ENCODE data around the gene ATP6V1C2.
A peak's percentile ranks its signal among the peaks of the same experiment; 100 is the strongest.

ATP6V1C2 gene

GRCh38 chr2:10752236-10752635 lies 30.8 kb downstream of the ATP6V1C2 start:
- Mint-ChIP-seq H3K27me3 (no peaks in the 10 kb centered on the region), H3K4me1 (peaks cover 7 to 14% of the 10 kb centered on the region in 2 donors), H3K27ac (peak overlapping the region; percentile 9), H3K36me3 (peaks cover under 1 to 6% of the 10 kb centered on the region in 2 donors), H3K9me3 (no peaks in the 10 kb centered on the region), H3K4me3 (no peak overlapping the region)
- DNase-seq (no peak), ATAC-seq (replicated peaks) (no peak)

- Mint-ChIP-seq H3K27ac (no peak overlapping the region), H3K4me3 (no peak overlapping the region), H3K36me3 (peaks cover 0 to 4% of the 10 kb centered on the region in 2 donors), H3K9me3 (no peaks in the 10 kb centered on the region), H3K27me3 (no peaks in the 10 kb centered on the region), H3K4me1 (peaks cover 5 to 6% of the 10 kb centered on the region in 2 donors)
- ATAC-seq (replicated peaks): no peak
- DNase-seq: no peak
Observed at GRCh38 chr2:10753156-10753555, 31.7 kb downstream of the ATP6V1C2 start.

GRCh38 chr2:10753876-10754275 lies 32.4 kb downstream of the ATP6V1C2 start:
- Mint-ChIP-seq H3K9me3 (no peaks in the 10 kb centered on the region), H3K27me3 (no peaks in the 10 kb centered on the region), H3K27ac (no peak overlapping the region), H3K4me3 (no peak overlapping the region), H3K4me1 (peaks cover 5 to 6% of the 10 kb centered on the region in 2 donors), H3K36me3 (peaks cover 0 to 4% of the 10 kb centered on the region in 2 donors)
- ATAC-seq (replicated peaks): no peak
- DNase-seq: no peak

- H3K36me3 Mint-ChIP-seq: peaks cover 0 to 4% of the 10 kb centered on the region in 2 donors
- no peak overlapping the region for H3K4me3 Mint-ChIP-seq
- H3K27ac Mint-ChIP-seq: no peak overlapping the region
- ATAC-seq (replicated peaks): no peak
- H3K4me1 Mint-ChIP-seq: peaks cover 3% of the 10 kb centered on the region in 2 donors
- H3K9me3 Mint-ChIP-seq: no peaks in the 10 kb centered on the region
- no peaks in the 10 kb centered on the region for H3K27me3 Mint-ChIP-seq
- DNase-seq: no peak
Observed at GRCh38 chr2:10755621-10756020, 34.2 kb downstream of the ATP6V1C2 start.

GRCh38 chr2:10757814-10758286 lies 36.4 kb downstream of the ATP6V1C2 start:
- ATAC-seq (replicated peaks): no peak
- Mint-ChIP-seq H3K27me3 (no peaks in the 10 kb centered on the region), H3K9me3 (no peaks in the 10 kb centered on the region), H3K27ac (no peak overlapping the region), H3K36me3 (peaks cover 0 to 4% of the 10 kb centered on the region in 2 donors), H3K4me3 (no peak overlapping the region), H3K4me1 (peaks cover 0 to under 1% of the 10 kb centered on the region in 2 donors)
- no peak for DNase-seq

GRCh38 chr2:10759151-10759714 lies 37.8 kb downstream of the ATP6V1C2 start:
- no peak for DNase-seq
- peaks cover 0 to 5% of the 10 kb centered on the region in 2 donors for H3K27me3 Mint-ChIP-seq
- H3K9me3 Mint-ChIP-seq: no peaks in the 10 kb centered on the region
- ATAC-seq (replicated peaks): no peak
- peaks cover 2 to 4% of the 10 kb centered on the region in 2 donors for H3K36me3 Mint-ChIP-seq
- H3K4me3 Mint-ChIP-seq: no peak overlapping the region
- peak overlapping the region; percentile 56 for H3K27ac Mint-ChIP-seq
- peaks cover 6 to 14% of the 10 kb centered on the region in 2 donors for H3K4me1 Mint-ChIP-seq

- Mint-ChIP-seq H3K4me3 (no peak overlapping the region), H3K36me3 (peaks cover 0 to 2% of the 10 kb centered on the region in 2 donors), H3K9me3 (no peaks in the 10 kb centered on the region), H3K27me3 (peaks cover 0 to 5% of the 10 kb centered on the region in 2 donors), H3K27ac (no peak overlapping the region), H3K4me1 (peaks cover 7 to 27% of the 10 kb centered on the region in 2 donors)
- ATAC-seq (replicated peaks) (no peak), DNase-seq (no peak)
Observed at GRCh38 chr2:10760794-10761504, 39.5 kb downstream of the ATP6V1C2 start.

- Mint-ChIP-seq H3K4me1 (peaks cover 7 to 28% of the 10 kb centered on the region in 2 donors), H3K27me3 (peaks cover 0 to 5% of the 10 kb centered on the region in 2 donors), H3K4me3 (no peak overlapping the region), H3K27ac (no peak overlapping the region), H3K36me3 (peaks cover 0 to 2% of the 10 kb centered on the region in 2 donors), H3K9me3 (no peaks in the 10 kb centered on the region)
- ATAC-seq (replicated peaks): no peak
- DNase-seq: no peak
Observed at GRCh38 chr2:10761591-10761990, 40.2 kb downstream of the ATP6V1C2 start.

- Mint-ChIP-seq H3K27ac (no peak overlapping the region), H3K36me3 (peaks cover 1 to 2% of the 10 kb centered on the region in 2 donors), H3K4me1 (peaks cover 7 to 28% of the 10 kb centered on the region in 2 donors), H3K4me3 (no peak overlapping the region), H3K9me3 (no peaks in the 10 kb centered on the region), H3K27me3 (peaks cover 0 to 5% of the 10 kb centered on the region in 2 donors)
- ATAC-seq (replicated peaks) (no peak), DNase-seq (no peak)
Observed at GRCh38 chr2:10762651-10763460, 41.4 kb downstream of the ATP6V1C2 start.

GRCh38 chr2:10763461-10763800 lies 42.0 kb downstream of the ATP6V1C2 start:
- Mint-ChIP-seq H3K9me3 (no peaks in the 10 kb centered on the region), H3K27me3 (peaks cover 0 to 5% of the 10 kb centered on the region in 2 donors), H3K27ac (no peak overlapping the region), H3K36me3 (peaks cover 2 to 3% of the 10 kb centered on the region in 2 donors), H3K4me3 (no peak overlapping the region), H3K4me1 (peaks cover 7 to 28% of the 10 kb centered on the region in 2 donors)
- peak in 1 of 2 donors; percentile 12 for ATAC-seq (replicated peaks)
- no peak for DNase-seq

- Mint-ChIP-seq H3K9me3 (no peaks in the 10 kb centered on the region), H3K27me3 (peaks cover 0 to 5% of the 10 kb centered on the region in 2 donors), H3K27ac (no peak overlapping the region), H3K36me3 (peaks cover 2 to 6% of the 10 kb centered on the region in 2 donors), H3K4me3 (no peak overlapping the region), H3K4me1 (peaks cover 7 to 28% of the 10 kb centered on the region in 2 donors)
- DNase-seq (no peak), ATAC-seq (replicated peaks) (no peak)
Observed at GRCh38 chr2:10764096-10764785, 42.8 kb downstream of the ATP6V1C2 start.

- DNase-seq (no peak), ATAC-seq (replicated peaks) (peak; percentile 34 to 45)
- Mint-ChIP-seq H3K4me1 (peaks cover 7 to 28% of the 10 kb centered on the region in 2 donors), H3K36me3 (peaks cover 2 to 6% of the 10 kb centered on the region in 2 donors), H3K27ac (no peak overlapping the region), H3K27me3 (peaks cover 0 to 5% of the 10 kb centered on the region in 2 donors), H3K4me3 (no peak overlapping the region), H3K9me3 (no peaks in the 10 kb centered on the region)
Observed at GRCh38 chr2:10764896-10765295, 43.5 kb downstream of the ATP6V1C2 start.

- no peaks in the 10 kb centered on the region for H3K9me3 Mint-ChIP-seq
- peaks cover 2 to 6% of the 10 kb centered on the region in 2 donors for H3K36me3 Mint-ChIP-seq
- H3K27me3 Mint-ChIP-seq: peaks cover 0 to 5% of the 10 kb centered on the region in 2 donors
- peaks cover 7 to 28% of the 10 kb centered on the region in 2 donors for H3K4me1 Mint-ChIP-seq
- no peak overlapping the region for H3K4me3 Mint-ChIP-seq
- no peak overlapping the region for H3K27ac Mint-ChIP-seq
- DNase-seq: no peak
- no peak for ATAC-seq (replicated peaks)
Observed at GRCh38 chr2:10765461-10765860, 44.0 kb downstream of the ATP6V1C2 start.

- no peak overlapping the region for H3K27ac Mint-ChIP-seq
- ATAC-seq (replicated peaks) (no peak), DNase-seq (no peak)
- H3K27me3 Mint-ChIP-seq: peaks cover 0 to 5% of the 10 kb centered on the region in 2 donors
- H3K4me1 Mint-ChIP-seq: peaks cover 7 to 28% of the 10 kb centered on the region in 2 donors
- H3K9me3 Mint-ChIP-seq: no peaks in the 10 kb centered on the region
- H3K36me3 Mint-ChIP-seq: peaks cover 2 to 6% of the 10 kb centered on the region in 2 donors
- no peak overlapping the region for H3K4me3 Mint-ChIP-seq
Observed at GRCh38 chr2:10765914-10766313, 44.5 kb downstream of the ATP6V1C2 start.

Measured in stimulated activated naive B cell treated with anti-CD40 and anti-IgM and Interleukin-4, amounts not matched to agents 10 μg/mL and 1 μg/mL and 100 μg/mL, for 72 hours (primary cell).